SJCRH30 (cell line): ENCODE results near the gene SUMF1. TPM values are rescaled to one million over a fixed set of nuclear protein-coding genes. Genes with fewer than 3 reads are reported as not detected.

Source experiments
- DNase-seq, 2 experiments: peaks; one replicate each; pipeline ENCODE4 v3.0.0-alpha.2; 2015 to 2020
- H3K27ac ChIP-seq: fragments of 250-450 bp; sonication (Bioruptor Pico); 2 replicates; pipeline ENCODE4 v1.5.1; 2020; ENCODE audit warnings: mild to moderate bottlenecking, moderate library complexity
- H3K27me3 ChIP-seq: fragments of 250-450 bp; sonication (Bioruptor Pico); 2 replicates; pipeline ENCODE4 v1.5.1; 2020; ENCODE audit warnings: mild to moderate bottlenecking, moderate library complexity
- H3K36me3 ChIP-seq: fragments of 250-450 bp; sonication (Bioruptor Pico); 2 replicates; pipeline ENCODE4 v1.5.1; 2020; ENCODE audit warnings: mild to moderate bottlenecking, moderate library complexity
- H3K4me1 ChIP-seq: fragments of 250-450 bp; sonication (Bioruptor Pico); 2 replicates; pipeline ENCODE4 v1.5.1; 2020; ENCODE audit warnings: mild to moderate bottlenecking, moderate library complexity
- H3K4me3 ChIP-seq: fragments of 250-450 bp; sonication (Bioruptor Pico); 2 replicates; pipeline ENCODE4 v1.5.1; 2020; ENCODE audit warnings: mild to moderate bottlenecking, moderate library complexity
- H3K9me3 ChIP-seq: fragments of 250-450 bp; sonication (Bioruptor Pico); replicated peaks from 2 replicates; pipeline ENCODE4 v1.5.1; 2020; ENCODE audit warnings: mild to moderate bottlenecking, moderate library complexity
- total RNA-seq: library from RNA; depleted of rRNA; stranded (reverse); fragments of >200 nt; shearing (Covaris generic); gene quantifications from 2 replicates; pipeline ENCODE4 v1.2.3, GENCODE V29; 2014; rRNA removed

The SUMF1 gene
- total RNA-seq, 1 experiment from 2014 or later, result 11.6 TPM

DNA sequence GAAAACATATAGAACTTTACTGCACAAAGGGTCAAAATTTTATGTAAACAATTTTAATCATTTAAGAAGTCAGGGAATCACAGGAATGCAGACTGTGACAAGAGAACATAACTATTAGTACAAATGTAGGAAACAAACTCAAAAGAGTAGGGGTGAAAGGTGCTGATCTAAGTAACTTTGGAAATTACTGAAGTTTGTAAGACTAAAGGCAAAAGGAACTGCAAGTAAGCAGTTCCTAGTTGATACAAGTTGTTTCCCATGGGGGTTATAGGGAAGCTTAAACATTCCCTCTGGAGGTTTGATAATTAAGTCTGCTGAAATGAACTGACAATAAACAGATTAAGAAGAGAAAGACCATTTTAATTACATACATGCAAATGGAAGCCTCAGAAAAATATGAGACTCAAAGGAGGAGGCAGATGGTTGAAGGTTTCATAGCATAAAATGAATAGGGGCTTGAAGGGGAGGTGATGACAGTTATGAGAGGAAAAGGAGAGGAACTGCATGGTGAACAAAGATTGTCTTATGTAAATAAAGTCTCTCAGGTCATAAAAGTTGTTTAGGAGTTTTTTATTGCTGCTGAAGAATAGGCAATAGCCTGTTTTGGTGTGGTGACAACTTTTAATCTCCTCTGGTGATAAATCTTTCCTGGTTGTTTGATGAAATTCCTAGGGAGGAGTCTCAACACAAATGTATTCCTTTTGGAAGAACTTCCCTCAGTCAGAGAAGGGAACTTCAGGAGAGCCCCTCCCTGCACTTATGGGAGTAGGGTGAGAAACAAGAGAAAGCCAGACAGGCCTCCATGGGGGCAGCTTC is 146.8 kb downstream of the SUMF1 start:
- no peak overlapping the region for H3K27ac ChIP-seq
- no peak overlapping the region for H3K4me3 ChIP-seq
- no peaks in the 10 kb centered on the region for H3K27me3 ChIP-seq
- no peak for DNase-seq
- H3K9me3 ChIP-seq, result no peaks in the 10 kb centered on the region
- H3K4me1 ChIP-seq, result no peaks in the 10 kb centered on the region
- peaks cover 23% of the 10 kb centered on the region for H3K36me3 ChIP-seq

GRCh38 chr3:4314688-4315087 is 152.4 kb downstream of the SUMF1 start:
- Histone ChIP-seq H3K27ac (no peak overlapping the region), H3K4me3 (no peak overlapping the region), H3K27me3 (no peaks in the 10 kb centered on the region), H3K36me3 (peaks cover 39% of the 10 kb centered on the region), H3K9me3 (no peaks in the 10 kb centered on the region), H3K4me1 (no peaks in the 10 kb centered on the region)
- no peak for DNase-seq

DNA sequence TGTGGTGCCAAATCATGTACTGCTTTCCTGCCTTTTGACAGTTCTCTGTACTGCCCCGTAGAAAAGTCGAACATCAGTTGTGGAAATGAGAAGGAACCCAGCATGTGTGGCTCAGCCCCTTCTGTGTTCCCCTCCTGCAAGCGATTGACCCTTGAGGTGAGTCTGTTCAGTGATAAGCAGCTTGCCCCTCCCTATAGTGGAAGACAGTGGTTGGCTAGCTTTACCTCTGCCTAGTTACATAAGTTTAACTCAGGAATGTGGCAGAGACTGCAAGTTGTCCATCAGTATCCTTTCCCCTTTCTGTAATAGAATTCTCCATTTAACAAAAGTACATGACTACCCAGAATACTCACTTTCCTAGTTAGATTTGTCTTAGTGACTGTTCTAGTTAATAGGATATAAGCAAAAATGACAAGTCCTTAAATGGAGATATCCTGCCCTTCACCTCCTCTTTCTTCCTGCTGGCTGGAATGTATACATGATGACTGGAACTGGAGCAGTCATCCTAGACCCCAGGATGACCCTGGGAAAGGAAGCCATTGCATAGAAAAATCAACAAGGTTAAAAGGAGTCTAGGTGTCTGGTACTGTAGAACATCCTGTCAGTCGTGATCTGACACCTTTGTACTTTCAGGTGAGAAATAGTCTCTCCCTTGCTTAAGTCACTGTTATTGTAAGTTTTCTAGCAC is 153.3 kb downstream of the SUMF1 start:
- no peak for DNase-seq
- Histone ChIP-seq H3K9me3 (no peaks in the 10 kb centered on the region), H3K27ac (no peak overlapping the region), H3K4me1 (no peaks in the 10 kb centered on the region), H3K27me3 (no peaks in the 10 kb centered on the region), H3K4me3 (no peak overlapping the region), H3K36me3 (peaks cover 39% of the 10 kb centered on the region)

DNA sequence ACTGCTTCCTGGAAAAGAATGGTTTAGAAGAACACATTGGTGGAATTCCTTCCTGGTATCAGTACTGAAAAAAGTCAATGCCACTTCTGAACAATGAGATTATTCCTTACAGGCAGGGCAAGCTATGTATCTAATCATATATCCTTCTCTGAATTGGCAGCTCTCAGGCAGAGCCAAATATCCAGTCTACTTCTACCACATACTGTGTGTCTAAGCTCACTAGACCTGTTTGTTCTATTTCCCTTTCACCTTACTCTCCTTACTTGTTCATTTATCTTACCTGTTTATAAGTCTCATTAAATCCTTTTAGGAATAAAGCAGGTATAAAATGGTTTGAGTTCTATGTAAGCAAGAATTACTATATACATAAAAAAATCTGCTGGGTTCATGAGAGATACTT is 155.6 kb downstream of the SUMF1 start:
- H3K27me3 ChIP-seq, result no peaks in the 10 kb centered on the region
- H3K36me3 ChIP-seq, result peaks cover 30% of the 10 kb centered on the region
- no peak overlapping the region for H3K27ac ChIP-seq
- H3K9me3 ChIP-seq, result no peaks in the 10 kb centered on the region
- H3K4me3 ChIP-seq, result no peak overlapping the region
- no peak for DNase-seq
- no peaks in the 10 kb centered on the region for H3K4me1 ChIP-seq

Other genes starting within 250 kb of the SUMF1 start
- 22.2 and 27.2 TPM in 2 replicates for gene SETMAR, start 163.9 kb downstream of the SUMF1 start, total RNA-seq
- 12.3 and 17.1 TPM in 2 replicates for gene ITPR1, start 26.1 kb upstream of the SUMF1 start, total RNA-seq